HG02943 (cell line): Measurements from ENCODE around the gene SECISBP2.
"Not testable (repeated sequence)": the region's sequence is repeated elsewhere in the genome, so short reads cannot be mapped to it uniquely, and the experiment has no call there.

Experiments used
- ATAC-seq: cut with Tn5 transposase; IDR thresholded peaks from one replicate; pipeline ENCODE4 v1.9.1; 2021; ENCODE audit warnings: mild to moderate bottlenecking, low read depth, moderate library complexity; ENCODE audit not compliant: unreplicated experiment

SECISBP2 gene

DNA sequence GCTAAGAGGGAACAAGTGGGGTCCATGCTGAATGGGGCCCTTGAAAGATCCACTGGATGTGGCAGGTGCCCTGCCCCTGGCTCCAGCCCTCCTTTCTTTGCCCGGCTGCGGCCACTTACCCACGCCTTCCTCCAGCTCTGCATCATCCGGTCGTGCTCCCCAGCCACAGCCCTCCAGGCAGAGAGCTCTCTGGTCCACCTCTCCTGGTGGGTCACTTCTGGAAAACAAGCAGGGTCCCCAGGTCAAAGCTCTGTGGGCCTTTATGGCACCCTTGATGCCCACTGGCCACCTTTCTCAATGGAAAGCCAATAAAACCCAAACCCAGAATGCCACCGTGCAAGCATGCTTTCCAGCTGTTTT lies 45.0 kb downstream of the SECISBP2 start:
- ATAC-seq: no peak

DNA sequence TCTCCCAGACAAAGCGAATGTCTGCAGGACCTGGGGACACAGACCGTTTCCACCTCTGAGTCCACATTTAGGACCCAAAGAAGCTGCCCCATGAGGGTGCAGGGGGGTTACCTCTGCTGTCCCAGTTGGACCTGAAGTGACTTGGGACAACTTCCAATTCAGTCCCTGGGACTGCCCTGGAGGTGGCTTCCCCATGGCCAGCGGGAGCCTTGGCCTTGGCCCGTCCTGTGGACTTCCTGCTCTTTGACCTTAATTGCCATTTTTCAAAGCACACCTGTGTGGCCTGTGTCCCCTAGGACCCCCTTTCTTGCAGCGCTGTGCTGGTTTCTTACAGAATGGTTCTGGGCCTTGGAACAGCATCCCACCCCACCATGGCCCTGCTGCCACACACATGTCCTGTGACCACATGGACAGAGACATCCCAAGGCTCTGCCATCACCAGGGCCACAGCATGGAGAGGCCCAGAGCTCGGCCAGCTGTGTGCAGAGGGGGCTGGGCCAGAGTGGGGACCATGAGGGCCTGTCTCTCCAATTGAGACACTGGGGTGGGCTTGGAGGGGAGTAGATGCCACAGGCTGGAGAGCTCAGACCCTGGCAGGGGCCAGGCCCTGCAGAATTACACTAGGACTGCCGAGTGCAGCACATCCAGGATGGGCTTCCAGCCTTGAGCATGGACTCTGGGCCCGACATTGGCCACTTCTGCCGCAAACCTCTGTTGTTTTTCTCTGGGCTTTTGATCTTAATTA lies 45.8 kb downstream of the SECISBP2 start:
- no peak for ATAC-seq

DNA sequence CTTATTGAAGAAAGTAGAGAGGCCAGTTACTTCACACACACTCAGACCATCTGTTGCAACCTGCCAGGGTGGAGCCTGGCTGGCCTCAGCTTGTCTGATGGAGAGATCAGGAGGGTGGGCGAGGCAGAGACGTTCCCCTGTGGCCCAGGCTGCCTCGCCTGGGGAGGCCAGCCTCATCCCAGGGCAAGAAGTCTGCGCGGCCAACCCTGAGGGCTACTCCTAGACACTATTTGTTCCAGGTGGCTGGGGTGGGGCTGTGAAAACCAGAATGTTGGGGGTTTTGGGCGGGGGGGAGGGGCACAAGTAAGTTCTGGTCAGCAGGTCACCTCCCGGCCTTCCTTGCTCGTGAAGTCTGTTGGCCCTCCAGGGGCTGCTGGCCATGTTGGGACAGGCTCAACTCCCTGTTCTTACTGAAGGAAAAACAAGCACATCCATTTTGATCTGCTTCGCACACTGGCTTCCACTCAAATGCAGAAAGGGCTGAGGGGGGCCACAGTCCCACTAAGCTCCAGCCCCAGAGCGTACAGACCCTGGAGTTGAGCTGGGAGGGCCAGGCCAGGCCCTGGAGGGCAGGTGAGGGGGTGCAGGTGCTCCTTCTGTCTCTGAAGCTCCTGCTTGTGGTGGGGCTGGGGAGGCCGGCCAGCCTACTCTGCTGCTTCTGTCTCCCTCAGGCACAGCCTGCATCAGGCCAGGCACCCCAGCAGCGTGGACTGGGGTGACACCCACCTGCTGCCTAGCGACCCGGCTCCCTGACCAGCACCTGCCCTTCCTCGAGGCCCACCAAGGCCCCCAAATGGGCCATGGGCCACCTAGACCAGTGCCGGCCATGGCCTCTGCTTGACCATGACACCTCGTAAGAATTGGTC lies 46.6 kb downstream of the SECISBP2 start:
- no peak for ATAC-seq

DNA sequence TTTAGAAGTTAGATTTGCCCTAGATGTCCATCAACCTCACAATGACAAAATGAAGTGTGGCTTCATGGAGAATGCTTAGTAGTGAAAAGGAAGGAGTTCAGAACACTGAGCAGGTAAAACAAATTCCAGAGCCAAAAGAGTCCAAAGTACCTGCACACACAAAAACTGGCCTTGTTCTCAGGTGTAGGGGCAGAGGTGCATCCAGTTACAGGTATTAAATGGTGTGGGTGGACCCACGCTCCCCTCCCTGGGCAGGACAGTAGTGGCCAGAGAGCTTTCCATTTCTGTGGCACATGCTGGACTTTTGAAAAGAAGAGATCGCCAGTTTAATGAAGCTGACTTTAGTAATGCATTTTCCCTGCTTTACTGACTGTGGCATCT lies 47.2 kb downstream of the SECISBP2 start:
- no peak for ATAC-seq

DNA sequence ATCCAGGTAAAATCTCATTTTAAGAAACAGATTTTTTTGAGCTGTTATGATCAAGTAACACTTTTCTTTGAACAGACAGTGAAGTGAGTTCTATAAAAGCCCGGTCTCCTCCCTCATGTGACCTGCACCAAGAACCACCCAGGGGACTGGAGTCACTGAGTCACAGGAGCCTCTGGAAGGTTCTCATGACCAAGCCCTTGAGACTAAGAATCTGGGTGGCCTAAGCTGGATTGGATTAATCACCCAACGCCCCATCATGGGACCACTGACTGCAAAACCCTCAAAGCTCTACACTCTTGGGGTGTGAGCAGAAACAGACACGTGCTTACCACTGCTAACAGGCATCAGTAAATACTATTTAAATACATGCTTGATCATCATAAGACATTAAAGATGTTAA lies 48.4 kb downstream of the SECISBP2 start:
- ATAC-seq: no peak

DNA sequence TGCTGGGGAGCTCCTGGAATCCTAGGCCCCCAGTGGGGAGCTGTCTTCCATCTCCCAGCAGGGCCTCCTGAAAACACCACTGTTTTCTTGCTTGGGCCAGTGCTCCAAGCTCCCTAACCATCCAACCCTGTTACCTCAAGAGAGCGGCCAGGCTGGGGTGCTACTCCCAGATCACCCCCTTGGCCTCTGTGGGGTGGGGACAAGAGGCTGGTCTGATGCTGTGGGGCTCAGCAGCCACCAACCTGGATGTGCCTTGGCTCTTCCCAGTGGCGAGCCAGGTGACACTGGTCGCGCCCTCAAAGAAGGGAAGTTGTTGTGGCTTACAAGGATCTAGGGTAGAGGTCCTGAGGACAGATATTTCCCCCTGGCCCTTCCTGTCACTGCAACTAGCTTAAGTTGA lies 49.0 kb downstream of the SECISBP2 start:
- no peak for ATAC-seq

DNA sequence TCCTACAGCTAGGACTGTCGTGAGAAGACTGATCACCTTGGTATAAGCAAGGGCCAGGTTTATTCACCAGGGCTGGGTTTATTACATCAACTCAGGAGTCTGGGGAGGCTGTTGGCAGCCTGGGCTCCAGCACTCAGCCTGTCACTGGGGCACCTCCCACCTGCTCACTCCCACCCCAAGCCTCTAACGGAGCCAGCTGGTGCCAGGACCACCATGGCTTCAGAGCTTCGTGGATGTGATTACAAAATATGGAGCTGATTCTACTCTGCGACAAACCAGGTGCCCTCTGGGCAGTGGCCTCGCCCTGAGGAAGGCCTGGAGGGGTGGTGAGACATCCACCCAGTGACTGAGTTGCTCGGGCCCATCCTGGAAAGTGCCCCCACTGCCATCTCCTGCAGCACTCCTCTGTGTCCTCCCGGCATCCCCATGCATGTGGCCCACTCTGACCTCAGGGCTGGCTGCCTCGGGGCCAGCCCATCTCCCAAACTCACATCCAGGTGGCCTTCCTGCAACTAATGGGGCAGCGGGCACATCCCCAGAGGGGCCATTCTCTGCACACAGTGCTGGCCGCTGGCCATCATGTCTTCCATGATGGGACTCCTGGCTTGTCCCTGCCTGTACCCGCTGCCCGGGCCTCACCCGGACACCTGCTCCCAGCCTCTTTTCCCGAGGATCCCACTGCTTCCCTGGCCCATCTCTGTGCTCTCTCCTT lies 49.6 kb downstream of the SECISBP2 start:
- ATAC-seq: no peak

DNA sequence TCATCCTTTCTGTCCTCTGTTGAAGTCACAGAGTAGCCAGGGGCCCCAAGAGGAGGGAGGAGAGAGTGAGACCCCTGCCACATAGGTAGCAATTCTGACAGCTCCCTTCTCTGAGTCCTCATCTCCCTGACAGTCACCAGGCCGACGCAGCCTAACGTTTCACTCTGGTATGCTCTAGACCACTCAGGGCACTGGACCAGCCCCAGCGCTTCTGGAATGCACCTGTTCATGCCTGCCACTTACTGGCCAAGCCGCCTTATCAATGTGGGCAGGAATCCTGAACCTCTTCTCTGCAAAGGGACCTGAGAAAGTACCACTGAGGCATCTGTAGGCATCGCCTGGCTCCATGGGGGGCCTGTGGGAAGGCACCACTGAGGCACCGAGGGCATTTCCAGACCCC lies 50.2 kb downstream of the SECISBP2 start:
- no peak for ATAC-seq

DNA sequence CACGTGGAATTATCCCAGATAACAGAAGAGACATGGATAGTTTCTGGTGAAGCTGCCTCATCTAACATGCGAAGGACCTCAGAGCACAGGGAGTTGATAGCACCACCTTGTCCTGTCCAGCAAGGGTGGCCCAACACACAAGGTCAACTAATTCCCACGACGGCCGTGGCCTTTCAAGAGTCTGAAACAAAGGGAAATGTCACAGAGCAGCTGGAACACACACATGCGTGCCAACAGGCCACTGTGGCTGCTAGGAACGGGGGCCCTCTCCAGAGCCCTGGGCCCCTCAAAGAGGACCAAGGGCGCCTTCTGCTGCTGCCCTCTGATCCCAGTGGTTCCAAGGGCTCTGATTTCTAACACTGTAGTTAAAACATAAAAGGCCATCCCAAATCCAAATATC lies 50.7 kb downstream of the SECISBP2 start:
- no peak for ATAC-seq

DNA sequence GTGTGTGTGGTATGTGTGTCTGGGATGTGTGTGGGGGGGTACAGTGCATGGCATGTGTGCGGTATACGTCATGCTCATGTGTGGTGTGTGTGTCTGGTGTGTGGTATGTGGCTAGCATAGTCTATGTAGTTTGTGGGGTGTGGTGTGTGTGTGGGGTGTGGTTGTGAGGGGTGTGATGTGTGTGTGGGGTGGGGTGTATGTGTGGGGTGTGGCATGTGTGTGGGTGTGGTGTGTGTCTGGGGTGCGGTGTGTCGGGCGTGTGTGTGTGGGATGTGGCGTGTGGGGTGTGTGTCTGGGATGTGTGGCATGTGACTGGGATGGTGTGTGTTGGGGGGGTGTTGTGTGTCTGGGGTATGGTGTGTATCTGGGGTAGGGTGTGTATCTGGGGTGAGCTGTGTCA lies 52.3 kb downstream of the SECISBP2 start:
- ATAC-seq: no peak

DNA sequence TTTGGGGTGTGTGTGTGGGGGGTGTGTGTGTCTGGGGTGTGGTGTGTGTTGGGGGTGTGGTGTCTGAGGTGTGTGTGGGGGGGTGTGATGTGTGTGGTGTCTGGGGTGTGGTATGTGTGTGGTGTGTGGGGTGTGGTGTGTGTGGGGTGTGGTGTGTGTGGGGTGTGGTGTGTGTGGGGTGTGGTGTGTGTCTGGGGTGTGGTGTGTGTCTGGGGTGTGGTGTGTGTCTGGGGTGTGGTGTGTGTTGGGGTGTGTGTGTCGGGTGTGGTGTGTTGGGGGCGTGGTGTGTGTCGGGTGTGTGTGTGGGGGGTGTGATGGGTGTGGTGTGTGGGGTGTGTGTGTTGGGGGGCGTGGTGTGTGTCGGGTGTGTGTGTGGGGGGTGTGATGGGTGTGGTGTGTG lies 53.5 kb downstream of the SECISBP2 start:
- not testable (repeated sequence) for ATAC-seq

DNA sequence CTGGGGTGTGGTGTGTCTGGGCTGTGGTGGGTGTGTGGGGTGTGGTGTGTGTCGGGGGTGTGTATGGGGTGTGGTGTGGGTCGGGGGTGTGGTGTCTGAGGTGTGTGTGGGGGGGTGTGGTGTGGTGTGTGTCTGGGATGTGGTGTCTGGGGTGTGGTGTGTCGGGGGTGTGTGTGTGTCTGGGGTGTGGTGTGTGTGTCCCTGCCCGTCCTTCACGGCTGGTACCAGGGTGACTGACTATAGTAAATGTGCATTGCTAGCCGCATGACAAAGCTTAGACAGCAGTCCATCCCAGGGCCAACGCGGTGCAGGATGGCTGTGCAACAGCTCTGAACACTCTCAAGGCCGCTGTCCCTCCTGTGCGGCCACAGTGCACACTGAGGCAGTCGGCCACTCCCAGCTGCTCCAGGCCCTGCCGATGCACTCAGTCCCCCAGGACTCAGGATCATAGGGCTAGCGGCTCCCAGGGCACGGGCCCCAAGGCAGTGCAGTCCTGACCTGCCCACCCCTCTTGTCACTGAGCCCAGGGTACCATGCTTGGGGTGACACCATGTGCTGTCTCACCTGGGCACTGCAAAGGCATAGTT lies 54.0 kb downstream of the SECISBP2 start:
- ATAC-seq: no peak

DNA sequence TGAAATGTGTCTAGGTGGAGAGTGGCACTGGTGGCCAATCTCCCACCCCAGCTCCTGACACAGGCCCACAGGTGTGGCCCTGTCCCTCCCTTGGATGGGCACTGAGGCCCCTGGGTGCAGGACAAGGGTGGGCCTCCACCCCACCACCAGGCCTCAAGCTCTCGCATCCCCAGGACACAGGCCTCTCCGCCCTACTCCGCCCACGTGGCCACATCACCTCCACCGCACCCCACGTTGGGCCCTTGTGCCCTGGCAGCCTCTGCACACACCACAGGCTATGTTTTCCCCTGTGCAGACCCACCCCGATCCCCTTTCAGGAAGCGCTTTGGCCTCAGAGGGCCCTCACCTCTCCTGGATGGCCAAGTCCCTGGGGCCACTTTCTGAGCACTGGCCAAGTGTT lies 54.7 kb downstream of the SECISBP2 start:
- ATAC-seq: no peak

DNA sequence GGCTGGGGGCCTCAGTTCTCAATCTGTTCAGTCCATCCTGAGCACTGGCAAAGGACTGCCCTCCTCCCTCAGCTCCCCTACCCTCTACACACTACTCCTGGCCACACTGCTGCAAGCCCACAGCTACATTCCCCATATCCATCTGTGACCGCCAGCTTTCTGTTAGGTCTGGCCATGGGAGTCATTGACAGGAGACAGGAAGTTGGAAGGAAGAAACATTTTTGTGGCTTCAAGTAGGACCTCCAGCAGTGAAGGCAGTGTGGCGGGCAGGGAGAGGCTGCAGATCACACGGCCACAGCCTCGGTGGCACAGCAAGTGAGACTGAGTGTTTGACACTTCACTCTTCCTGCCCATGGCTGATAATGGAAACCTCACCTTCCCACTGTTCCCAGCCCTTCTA lies 55.9 kb downstream of the SECISBP2 start:
- ATAC-seq: no peak

DNA sequence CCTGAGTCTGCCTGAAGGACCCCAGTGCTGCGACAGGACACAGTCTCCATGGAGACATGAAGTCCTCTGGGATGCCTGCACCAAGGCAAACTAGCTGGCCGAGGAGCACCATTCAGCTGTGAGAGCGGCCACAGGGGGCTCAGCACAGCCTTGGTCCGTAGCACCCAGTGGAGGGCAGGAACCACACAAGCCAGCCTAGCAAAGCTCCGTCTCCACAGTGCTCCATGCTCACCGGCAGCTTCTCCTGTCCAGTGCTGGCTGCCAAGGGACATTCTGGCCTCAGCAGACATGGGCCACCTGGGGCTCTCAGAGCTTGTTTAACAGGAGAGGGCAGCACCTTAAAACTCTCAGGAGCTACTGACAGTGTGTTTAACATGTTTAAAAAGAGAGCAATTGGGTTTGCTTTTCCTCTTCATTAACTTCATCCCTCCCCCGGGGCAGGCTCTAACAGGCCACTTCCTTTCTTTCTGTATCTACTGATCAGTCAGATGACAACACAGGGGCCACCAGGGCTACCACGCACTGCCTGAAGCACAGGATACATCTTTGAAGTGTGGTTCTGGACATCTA lies 57.0 kb downstream of the SECISBP2 start:
- peak; percentile 57 for ATAC-seq

DNA sequence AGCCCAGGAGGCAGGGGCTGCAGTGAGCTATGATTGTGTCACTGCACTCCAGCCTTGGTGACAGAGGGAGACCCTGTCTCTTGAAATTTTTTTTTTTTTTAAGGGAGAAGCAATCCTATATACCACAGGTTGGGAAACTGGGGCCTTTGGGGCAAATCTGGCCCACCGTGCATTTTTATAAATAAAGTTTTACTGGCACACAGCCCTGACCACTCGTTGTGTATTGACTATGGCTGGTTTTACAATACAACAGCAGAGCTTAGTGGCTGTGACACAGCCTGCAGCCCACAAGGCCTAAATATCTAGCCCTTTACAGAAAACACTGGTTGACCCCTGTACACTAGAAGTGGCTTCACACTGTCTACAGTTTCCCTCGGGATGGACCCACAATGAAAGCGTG lies 58.0 kb downstream of the SECISBP2 start:
- no peak for ATAC-seq

DNA sequence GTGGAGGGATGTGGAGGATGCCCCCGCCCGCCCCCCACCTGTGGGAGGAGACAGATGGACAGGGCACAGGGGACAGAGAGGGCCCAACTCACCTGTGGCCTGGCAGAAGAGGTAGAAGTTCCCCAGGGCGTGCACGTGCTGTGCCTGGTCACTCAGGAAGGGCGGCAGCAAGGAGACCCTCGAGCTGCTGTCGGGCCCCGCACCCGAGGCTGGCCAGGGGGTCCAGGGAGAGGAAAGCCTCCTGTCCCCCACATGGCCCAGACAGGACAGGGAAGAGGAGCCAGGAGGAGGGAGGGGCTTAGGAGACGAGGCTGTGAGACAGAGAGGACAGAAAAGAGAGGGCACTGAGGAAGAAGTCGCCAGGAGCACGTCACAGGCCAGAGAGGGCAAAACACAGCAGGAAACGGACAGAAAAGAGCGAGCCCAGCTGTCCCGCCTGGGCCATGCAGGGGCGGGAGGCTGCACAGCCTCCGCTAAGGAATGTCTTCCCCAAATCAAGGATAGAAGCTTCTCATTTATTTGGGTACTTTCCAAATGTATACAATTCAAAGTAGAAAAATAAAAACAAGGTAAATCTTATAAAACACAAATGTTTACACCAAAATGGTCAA lies 58.5 kb downstream of the SECISBP2 start:
- no peak for ATAC-seq

DNA sequence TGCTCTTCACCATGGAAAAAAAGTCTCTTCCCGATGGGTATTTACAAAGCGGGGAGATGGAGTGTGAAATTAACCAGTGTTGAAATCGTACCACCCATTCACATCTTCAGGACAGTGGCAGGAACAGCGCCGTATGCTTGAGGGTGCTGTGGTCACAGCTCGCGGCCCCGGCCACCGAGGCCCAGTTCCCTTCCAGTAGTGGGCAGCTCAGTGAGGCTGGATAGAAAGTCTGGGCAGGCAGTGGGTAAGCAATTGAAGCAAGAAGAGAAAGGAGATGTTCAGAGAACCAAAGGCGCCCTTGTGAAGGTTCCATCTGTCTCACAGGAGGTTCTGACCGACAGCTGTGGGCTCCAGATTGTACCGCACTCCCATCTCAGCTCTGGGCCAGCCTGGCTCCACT lies 59.1 kb downstream of the SECISBP2 start:
- ATAC-seq: no peak

DNA sequence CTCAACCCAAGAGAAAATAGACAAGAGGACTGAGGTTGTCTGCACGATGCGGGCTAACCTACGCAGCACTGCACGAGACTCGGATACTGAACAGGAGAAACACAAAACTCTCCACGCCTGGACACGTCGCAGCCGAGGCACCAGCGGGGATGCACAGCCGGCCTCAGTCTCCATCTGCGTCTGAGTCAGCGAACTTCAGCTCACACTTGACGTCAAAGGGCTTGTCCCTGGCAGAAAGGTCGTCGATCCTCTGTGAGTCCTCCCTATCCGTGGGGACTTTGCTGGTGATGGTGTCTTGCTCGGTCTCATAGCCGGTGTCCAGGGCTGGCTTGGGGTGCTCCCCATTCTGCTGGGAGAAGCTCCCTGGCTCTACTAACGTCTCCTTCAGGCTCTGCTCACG lies 60.2 kb downstream of the SECISBP2 start:
- ATAC-seq: no peak

DNA sequence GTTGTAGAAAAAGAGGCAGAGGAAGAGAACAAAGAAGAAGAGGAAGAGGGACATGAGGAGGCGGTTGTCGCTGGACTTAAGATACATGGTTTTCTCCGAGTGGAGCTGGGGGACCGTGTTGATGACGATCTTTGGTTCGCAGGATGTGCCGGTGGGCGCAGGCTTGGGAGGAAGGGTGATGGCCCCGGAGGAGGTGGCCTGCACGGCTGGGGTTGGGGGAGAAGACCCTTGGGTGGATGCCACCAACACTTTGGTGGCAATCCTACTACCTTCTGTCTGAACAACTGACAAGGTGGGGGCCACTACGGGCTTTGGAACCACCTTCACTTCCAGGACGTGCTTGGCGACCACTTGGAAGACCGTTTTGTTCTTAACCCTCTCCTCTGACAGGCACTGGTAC lies 60.7 kb downstream of the SECISBP2 start:
- ATAC-seq: no peak
